Lung (tissue), 12 donors: ENCODE data around the gene LTBP4. TPM values are rescaled to one million over a fixed set of nuclear protein-coding genes. Genes with fewer than 3 reads are reported as not detected.

ENCODE experiments used
- ATAC-seq: fragments of 200-7000 bp; cut with Tn5 transposase; one replicate; pipeline ENCODE4 v1.9.1; 2020; ENCODE audit warnings: moderate number of reproducible peaks; ENCODE audit not compliant: insufficient read depth, low FRiP score
- DNase-seq, 3 donors: peaks; one replicate each; pipeline ENCODE4 v3.0.0-alpha.2; 2013 to 2017
- H3K27ac ChIP-seq, 2 donors: one replicate each; pipeline ENCODE4 v1.5.1; 2013; ENCODE audit warnings: mild to moderate bottlenecking in 2 of 2, moderate library complexity in 2 of 2, control low read depth in 1 of 2, inconsistent platforms in 1 of 2, low read depth in 1 of 2, low read length in 1 of 2
- H3K27me3 ChIP-seq, 3 donors: one replicate each; pipeline ENCODE4 v1.5.1; 2013; ENCODE audit warnings: low read length in 2 of 3; ENCODE audit not compliant: control insufficient read depth in 3 of 3, insufficient read depth in 3 of 3
- H3K36me3 ChIP-seq, 4 donors: one replicate each; pipeline ENCODE4 v1.5.1; 2013; ENCODE audit warnings: low read length in 4 of 4, mild to moderate bottlenecking in 1 of 4, moderate library complexity in 1 of 4; ENCODE audit not compliant: control insufficient read depth in 4 of 4, insufficient read depth in 4 of 4
- H3K4me1 ChIP-seq, 5 donors: one replicate each; pipeline ENCODE4 v1.5.1; 2013; ENCODE audit warnings: low read length in 5 of 5, mild to moderate bottlenecking in 2 of 5, moderate library complexity in 1 of 5; ENCODE audit not compliant: control insufficient read depth in 5 of 5, insufficient read depth in 5 of 5
- H3K4me3 ChIP-seq: one replicate; pipeline ENCODE4 v1.5.1; 2013; ENCODE audit warnings: mild to moderate bottlenecking, control low read depth, moderate library complexity
- H3K9ac ChIP-seq, 2 donors: one replicate each; pipeline ENCODE4 v1.5.1; 2013; ENCODE audit warnings: low read length in 2 of 2, control low read depth in 1 of 2; ENCODE audit not compliant: insufficient read depth in 1 of 2
- H3K9me3 ChIP-seq, 4 donors: one replicate each; pipeline ENCODE4 v1.5.1; 2013; ENCODE audit warnings: low read length in 3 of 4, mild to moderate bottlenecking in 1 of 4, moderate library complexity in 1 of 4; ENCODE audit not compliant: control insufficient read depth in 4 of 4, insufficient read depth in 3 of 4
- CTCF ChIP-seq: IDR thresholded peaks from 2 replicates; pipeline ENCODE4 v1.5.1; 2012; ENCODE audit warnings: mild to moderate bottlenecking; ENCODE audit errors: control extremely low read depth, extremely low read depth
- WGBS, 2 donors: extraction: QIAGEN DNeasy Blood & Tissue Kit; methylation state at CpG; one replicate each; pipeline ENCODE4 v1.1.7; 2013; 5-methylcytosine and 5-hydroxymethylcytosine counted together
- polyA plus RNA-seq, 2 donors: library from polyadenylated mRNA; stranded (reverse); fragments of 200-250 nt; gene quantifications; one replicate each; pipeline ENCODE4 v1.2.1, GENCODE V29; 2013
- total RNA-seq, 2 donors: library from RNA; depleted of rRNA in 1 of 2; stranded (reverse); fragments of >200 nt in 1 of 2; gene quantifications; one replicate each; pipeline ENCODE4 v1.2.1, GENCODE V29; 2014 to 2021
- donor health status: control.
- donor health status: control.
- donor health status: Bipolar disorder and iron deficiency.
- donor health status: healthy.
- donor health status: DM: yes; HTN: yes; CAD: no.

The LTBP4 gene
- total and polyA plus RNA-seq, 4 donors: 73.0 to 290 (median 151) TPM

GRCh38 chr19:40553885-40554857 lies 47.0 kb upstream of the LTBP4 start:
- DNase-seq: no peak
- ATAC-seq: no peak

DNA sequence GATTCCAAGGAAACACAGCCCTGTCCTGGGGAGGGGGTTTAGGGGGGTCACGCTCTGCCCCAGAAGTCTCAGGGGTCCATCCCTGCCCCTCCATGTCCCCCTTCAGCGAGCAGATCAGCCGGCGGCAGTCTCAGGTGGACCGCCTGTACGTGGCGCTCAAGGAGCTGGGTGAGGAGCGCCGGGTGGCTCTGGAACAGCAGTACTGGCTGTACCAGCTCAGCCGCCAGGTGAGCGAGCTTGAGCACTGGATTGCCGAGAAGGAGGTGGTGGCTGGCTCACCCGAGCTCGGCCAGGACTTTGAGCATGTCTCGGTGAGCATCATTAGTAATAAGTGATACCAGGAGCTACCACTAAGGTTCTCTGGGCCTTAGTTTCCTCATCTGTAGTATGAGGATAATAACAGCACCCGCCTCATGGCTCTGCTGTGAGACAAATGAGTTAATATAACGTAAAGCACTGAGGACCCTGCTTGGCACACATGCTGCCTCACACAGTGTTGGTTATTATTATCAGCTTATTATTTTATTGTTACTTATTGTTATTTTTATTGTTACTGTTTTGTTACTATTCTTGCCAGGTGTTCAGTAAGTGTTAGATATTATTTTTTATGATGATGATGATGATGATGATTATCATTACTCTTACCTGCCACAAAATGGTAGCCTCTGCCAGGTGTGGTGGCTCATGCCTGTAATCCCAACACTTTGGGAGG lies 45.0 kb upstream of the LTBP4 start:
- no peak overlapping the region for H3K4me3 ChIP-seq
- H3K36me3 ChIP-seq: no peaks in the 10 kb centered on the region
- 74 to 88% methylated on average over 17 of the region's 17 CpGs for WGBS, 2 donors
- H3K27me3 ChIP-seq: peaks cover 12 to 34% (median 23%) of the 10 kb centered on the region in 3 donors
- H3K27ac ChIP-seq: no peak overlapping the region
- no peak for ATAC-seq
- no peak for TF ChIP-seq CTCF
- DNase-seq: no peak
- no peaks in the 10 kb centered on the region for H3K4me1 ChIP-seq
- no peak overlapping the region for H3K9ac ChIP-seq
- no peaks in the 10 kb centered on the region for H3K9me3 ChIP-seq

More at GRCh38 chr19:40553885-40554857, 47.0 kb upstream of the LTBP4 start:
- Histone ChIP-seq H3K36me3 (no peaks in the 10 kb centered on the region), H3K27ac (no peak overlapping the region), H3K27me3 (peaks cover 12 to 28% (median 23%) of the 10 kb centered on the region in 3 donors), H3K4me1 (peaks cover 0 to under 1% (median 0%) of the 10 kb centered on the region in 5 donors), H3K4me3 (no peak overlapping the region), H3K9me3 (no peaks in the 10 kb centered on the region), H3K9ac (no peak overlapping the region)
- TF ChIP-seq CTCF: no peak
- WGBS, 2 donors: 13% methylated on average over 68 to 69 of the region's 69 CpGs

- H3K4me3 ChIP-seq: no peak overlapping the region
- no peak for DNase-seq
- H3K4me1 ChIP-seq: no peaks in the 10 kb centered on the region
- no peak overlapping the region for H3K27ac ChIP-seq
- TF ChIP-seq CTCF: no peak
- no peaks in the 10 kb centered on the region for H3K9me3 ChIP-seq
- no peaks in the 10 kb centered on the region for H3K36me3 ChIP-seq
- WGBS, 2 donors: 82 to 90% methylated on average over 24 of the region's 24 CpGs
- ATAC-seq: no peak
- no peak overlapping the region for H3K9ac ChIP-seq
- H3K27me3 ChIP-seq: peaks cover 12 to 36% (median 23%) of the 10 kb centered on the region in 3 donors
These were observed 44.1 kb upstream of the LTBP4 start for GRCh38 chr19:40556953-40557530.
